HG02763 (cell line): ENCODE results near the gene TUBA1C.
A peak's percentile ranks its signal among the peaks of the same experiment; 100 is the strongest.
"Not testable (repeated sequence)": the region's sequence is repeated elsewhere in the genome, so short reads cannot be mapped to it uniquely, and the experiment has no call there.

Source experiments
- ATAC-seq: cut with Tn5 transposase; IDR thresholded peaks from one replicate; pipeline ENCODE4 v1.9.1; 2021; ENCODE audit warnings: mild to moderate bottlenecking, moderate library complexity; ENCODE audit not compliant: unreplicated experiment

Gene TUBA1C

GRCh38 chr12:49255456-49255855 lies 9.4 kb upstream of the TUBA1C start:
- not testable (repeated sequence) for ATAC-seq

- no peak for ATAC-seq
These were observed 8.8 kb upstream of the TUBA1C start for GRCh38 chr12:49255857-49256637.

GRCh38 chr12:49257508-49258184 lies 7.2 kb upstream of the TUBA1C start:
- not testable (repeated sequence) for ATAC-seq

GRCh38 chr12:49259452-49259851 lies 5.4 kb upstream of the TUBA1C start:
- no peak for ATAC-seq

- ATAC-seq: no peak
These were observed 4.7 kb upstream of the TUBA1C start for GRCh38 chr12:49260166-49260565.

GRCh38 chr12:49260571-49261363 lies 4.1 kb upstream of the TUBA1C start:
- no peak for ATAC-seq

- ATAC-seq: no peak
These were observed 3.2 kb upstream of the TUBA1C start for GRCh38 chr12:49261721-49262120.

- no peak for ATAC-seq
These were observed 1.5 kb upstream of the TUBA1C start for GRCh38 chr12:49263400-49263763.

- ATAC-seq: peak; percentile 16
These were observed 413 bp upstream of the TUBA1C start for GRCh38 chr12:49264466-49264872.

GRCh38 chr12:49269191-49269590 lies 4.3 kb downstream of the TUBA1C start:
- ATAC-seq: not testable (repeated sequence)

GRCh38 chr12:49272790-49273725 lies 8.2 kb downstream of the TUBA1C start:
- ATAC-seq: no peak

- no peak for ATAC-seq
These were observed 9.0 kb downstream of the TUBA1C start for GRCh38 chr12:49273726-49274395.

GRCh38 chr12:49274396-49275069 lies 9.7 kb downstream of the TUBA1C start:
- no peak for ATAC-seq

GRCh38 chr12:49276304-49277290 lies 11.7 kb downstream of the TUBA1C start:
- ATAC-seq: no peak

GRCh38 chr12:49277466-49277865 lies 12.6 kb downstream of the TUBA1C start:
- ATAC-seq: no peak

GRCh38 chr12:49279706-49280159 lies 14.9 kb downstream of the TUBA1C start:
- ATAC-seq: no peak

- not testable (repeated sequence) for ATAC-seq
These were observed 15.7 kb downstream of the TUBA1C start for GRCh38 chr12:49280545-49280944.

GRCh38 chr12:49282302-49282701 lies 17.4 kb downstream of the TUBA1C start:
- no peak for ATAC-seq
